Tracheal epithelial cell (primary cell): ENCODE results near the gene EXO5. TPM values are rescaled to one million over a fixed set of nuclear protein-coding genes. Genes with fewer than 3 reads are reported as not detected.

Source experiments
- total RNA-seq: library from RNA; depleted of rRNA; stranded (reverse); fragments of >200 nt; gene quantifications from 2 replicates; pipeline ENCODE4 v1.2.1, GENCODE V29; 2014

EXO5 gene
- 2.1 and 4.1 TPM in 2 replicates for total RNA-seq

GRCh38 chr1:40508375-40509341, at the start of gene EXO5:
Gene EXO5 (plus strand): TSS chr1:40508767. CDS start chr1:40514545, 5,778 bp downstream.

GRCh38 chr1:40476924-40477677, 31.5 kb upstream of the EXO5 start, which contains the start of gene ZFP69:
Gene ZFP69 (plus strand): TSS chr1:40477290. CDS start chr1:40479362, 2,072 bp downstream.

GRCh38 chr1:40531381-40532061, 23.0 kb downstream of the EXO5 start, which contains the start of gene ZNF684:
Gene ZNF684 (plus strand): TSS chr1:40531637. CDS start chr1:40533167, 1,530 bp downstream.

Other genes with a start within 250 kb of the EXO5 start
- 0.96 TPM in 1 of 2 replicates, not detected in the other for gene COL9A2, start 191.5 kb upstream of the EXO5 start, total RNA-seq
- 5.1 and 6.2 TPM in 2 replicates for gene SMAP2, start 135.0 kb upstream of the EXO5 start, total RNA-seq
- gene ZFP69B, start 58.3 kb upstream of the EXO5 start, total RNA-seq, result 1.9 and 2.2 TPM in 2 replicates
- gene ZFP69, start 31.5 kb upstream of the EXO5 start, total RNA-seq, result 2.4 and 2.6 TPM in 2 replicates
- 1.7 and 2.8 TPM in 2 replicates for gene ZNF684, start 22.9 kb downstream of the EXO5 start, total RNA-seq
- 1.7 TPM in 2 replicates for gene RIMS3, start 156.9 kb downstream of the EXO5 start, total RNA-seq
- gene NFYC, start 182.9 kb downstream of the EXO5 start, total RNA-seq, result 18.3 and 22.8 TPM in 2 replicates